Prostate gland (tissue), 2 donors: Measurements from ENCODE around the gene JDP2. TPM values are rescaled to one million over a fixed set of nuclear protein-coding genes. Genes with fewer than 3 reads are reported as not detected.

Experiments used
- DNase-seq: peaks from one replicate; pipeline ENCODE4 v3.0.0-alpha.2; 2019; ENCODE audit warnings: low spot score
- H3K27ac ChIP-seq, 2 donors: fragments of 200-600 bp; sonication (generic); 2 replicates each; pipeline ENCODE4 v1.5.1; 2017 to 2019
- H3K27me3 ChIP-seq: fragments of 200-600 bp; sonication (generic); replicated peaks from 2 replicates; pipeline ENCODE4 v1.5.1; 2019; ENCODE audit not compliant: insufficient read depth
- H3K36me3 ChIP-seq, 2 donors: fragments of 200-600 bp; sonication (generic); 1 replicate in 1 of 2; 2 replicates in 1 of 2; pipeline versions ENCODE4 v1.5.1 to v1.8.1; 2017 to 2019
- H3K4me1 ChIP-seq: fragments of 200-600 bp; sonication (generic); replicated peaks from 2 replicates; pipeline ENCODE4 v1.5.1; 2019
- H3K4me3 ChIP-seq, 2 donors: fragments of 200-600 bp; sonication (generic); 2 replicates each; pipeline ENCODE4 v1.5.1; 2017 to 2019
- H3K9me3 ChIP-seq: fragments of 200-600 bp; sonication (generic); 2 replicates; pipeline ENCODE4 v1.5.1; 2017
- CTCF ChIP-seq, 4 experiments: fragments of 200-600 bp in 2 of 4; fragments of 450-650 bp in 2 of 4; sonication (generic) in 2 of 4; IDR thresholded peaks; 1 replicate in 3 of 4; 2 replicates in 1 of 4; pipeline ENCODE4 v1.5.1; 2016 to 2019; ENCODE audit warnings: antibody characterized with exemption in 4 of 4, mild to moderate bottlenecking in 2 of 4, moderate library complexity in 2 of 4
- POLR2A ChIP-seq: fragments of 450-650 bp; IDR thresholded peaks from one replicate; pipeline ENCODE4 v1.6.1; 2016; ENCODE audit warnings: antibody characterized with exemption, mild to moderate bottlenecking
- POLR2AphosphoS5 ChIP-seq: sonication (generic); formaldehyde crosslinking; IDR thresholded peaks from one replicate; pipeline ENCODE4 v1.6.1; 2017; ENCODE audit warnings: antibody characterized with exemption
- WGBS: methylation state at CpG from one replicate; pipeline ENCODE4 v1.1.5; 2018; 5-methylcytosine and 5-hydroxymethylcytosine counted together
- intact Hi-C: fragments of 100-400 bp; cut with DNase I; formaldehyde crosslinking; loops from one replicate; pipeline ENCODE4 v1.14.2; 2022
- total RNA-seq, 2 donors: library from RNA; depleted of rRNA; stranded (reverse); fragments of >200 nt; gene quantifications; one replicate each; pipeline ENCODE4 v1.1.0, GENCODE V29; 2016

JDP2 gene
- total RNA-seq, 2 donors from 2014 or later, result 27.1 to 34.0 TPM

GRCh38 chr14:75430116-75430515 is 2.3 kb downstream of the JDP2 start:
- TF ChIP-seq POLR2A, result no peak
- TF ChIP-seq CTCF (IDR thresholded peaks at IDR 0.05), result no peak
- TF ChIP-seq POLR2AphosphoS5, result no peak
- intact Hi-C loops, result no loop called here
- WGBS, result 37% methylated on average over 7 of the region's 7 CpGs
- no peak overlapping the region for H3K27ac ChIP-seq
- H3K36me3 ChIP-seq, result no peaks in the 10 kb centered on the region
- H3K9me3 ChIP-seq, result no peaks in the 10 kb centered on the region
- no peaks in the 10 kb centered on the region for H3K27me3 ChIP-seq
- H3K4me3 ChIP-seq, result no peak overlapping the region
- DNase-seq, result no peak
- H3K4me1 ChIP-seq, result peaks cover 9% of the 10 kb centered on the region

- intact Hi-C loops, result no loop called here
- Histone ChIP-seq H3K27ac (no peak overlapping the region), H3K36me3 (no peaks in the 10 kb centered on the region), H3K4me1 (peaks cover 9% of the 10 kb centered on the region), H3K27me3 (no peaks in the 10 kb centered on the region), H3K4me3 (no peak overlapping the region), H3K9me3 (no peaks in the 10 kb centered on the region)
- 20% methylated on average over 10 of the region's 10 CpGs for WGBS
- TF ChIP-seq CTCF (IDR thresholded peaks at IDR 0.05), result no peak
- peak; percentile 10 for TF ChIP-seq POLR2AphosphoS5
- TF ChIP-seq POLR2A, result no peak
- DNase-seq, result peak; percentile 67
These were observed 2.7 kb downstream of the JDP2 start for GRCh38 chr14:75430526-75430925.

- TF ChIP-seq POLR2AphosphoS5, result no peak
- no peak for TF ChIP-seq CTCF (IDR thresholded peaks at IDR 0.05)
- TF ChIP-seq POLR2A, result no peak
- Histone ChIP-seq H3K4me1 (peaks cover 9% of the 10 kb centered on the region), H3K4me3 (no peak overlapping the region), H3K36me3 (no peaks in the 10 kb centered on the region), H3K27me3 (no peaks in the 10 kb centered on the region), H3K27ac (no peak overlapping the region), H3K9me3 (no peaks in the 10 kb centered on the region)
- WGBS, result 50% methylated on average over 6 of the region's 6 CpGs
- intact Hi-C loops, result no loop called here
- DNase-seq, result no peak
These were observed 3.2 kb downstream of the JDP2 start for GRCh38 chr14:75430976-75431375.

- no peaks in the 10 kb centered on the region for H3K9me3 ChIP-seq
- H3K27ac ChIP-seq, result no peak overlapping the region
- no peaks in the 10 kb centered on the region for H3K36me3 ChIP-seq
- TF ChIP-seq POLR2A (no peak), POLR2AphosphoS5 (no peak), CTCF (IDR thresholded peaks at IDR 0.05) (no peak)
- intact Hi-C loops, result no loop called here
- H3K4me1 ChIP-seq, result peaks cover 9% of the 10 kb centered on the region
- WGBS, result 98% methylated on average over 4 of the region's 4 CpGs
- no peaks in the 10 kb centered on the region for H3K27me3 ChIP-seq
- no peak overlapping the region for H3K4me3 ChIP-seq
- no peak for DNase-seq
These were observed 4.0 kb downstream of the JDP2 start for GRCh38 chr14:75431827-75432226.

GRCh38 chr14:75432411-75432810 is 4.6 kb downstream of the JDP2 start:
- Histone ChIP-seq H3K4me1 (peaks cover 9% of the 10 kb centered on the region), H3K9me3 (no peaks in the 10 kb centered on the region), H3K4me3 (no peak overlapping the region), H3K27ac (no peak overlapping the region), H3K36me3 (no peaks in the 10 kb centered on the region), H3K27me3 (no peaks in the 10 kb centered on the region)
- DNase-seq, result no peak
- 91% methylated on average over 8 of the region's 8 CpGs for WGBS
- TF ChIP-seq POLR2A (no peak), POLR2AphosphoS5 (no peak), CTCF (IDR thresholded peaks at IDR 0.05) (no peak)
- intact Hi-C loops, result no loop called here
